GM21515 (cell line): ENCODE measurements around the gene H1-8.

ENCODE experiments used
- ATAC-seq: cut with Tn5 transposase; IDR thresholded peaks from one replicate; pipeline ENCODE4 v1.9.1; 2021; ENCODE audit not compliant: unreplicated experiment

Gene H1-8

DNA sequence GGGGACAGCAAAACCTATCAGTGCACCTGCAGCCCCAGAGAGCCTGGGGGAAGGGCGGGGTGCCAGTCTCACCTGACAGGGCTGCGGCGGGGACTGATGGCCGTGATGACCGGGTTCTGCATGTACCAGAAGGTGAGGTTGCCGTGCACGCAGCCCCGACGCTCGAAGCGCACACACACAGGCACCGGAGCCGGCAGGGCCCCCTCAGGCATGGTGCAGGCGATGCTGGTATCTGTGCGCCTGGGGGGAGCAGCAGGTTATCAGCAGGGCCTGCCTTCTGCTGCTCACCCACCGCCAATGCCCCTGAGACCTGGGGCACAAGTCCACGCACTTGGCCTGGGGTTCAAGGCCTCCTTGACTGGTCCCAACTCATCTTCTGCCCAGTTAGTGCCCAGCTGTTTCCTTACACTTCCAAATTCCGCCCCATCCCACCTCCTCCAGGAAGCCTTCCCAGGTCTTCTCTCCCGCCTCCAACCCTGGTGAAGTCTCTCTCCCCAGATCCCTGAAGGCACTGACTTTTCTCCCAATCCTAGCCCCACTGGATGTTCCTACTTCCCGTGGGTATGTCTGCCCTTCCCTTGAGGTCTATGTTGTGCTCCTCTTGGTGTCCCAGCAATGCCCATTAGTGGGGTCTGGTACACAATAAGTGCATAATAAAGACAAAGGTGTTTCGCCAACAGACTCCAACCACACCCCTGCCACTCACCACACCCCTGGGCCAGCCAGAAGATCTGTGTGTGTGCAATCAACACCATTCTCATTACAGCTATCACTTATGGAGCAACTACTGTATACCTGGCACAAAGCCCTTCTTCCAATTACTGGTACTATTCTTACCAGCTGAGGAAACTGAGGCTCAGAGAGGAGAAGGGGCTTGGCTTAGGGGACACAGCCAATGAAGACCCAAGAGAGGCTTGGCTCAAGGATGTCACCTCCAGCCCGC, 28.9 kb downstream of the H1-8 start:
- ATAC-seq = no peak

GRCh38 chr3:129572603-129573002, 29.6 kb downstream of the H1-8 start:
- no peak for ATAC-seq

DNA sequence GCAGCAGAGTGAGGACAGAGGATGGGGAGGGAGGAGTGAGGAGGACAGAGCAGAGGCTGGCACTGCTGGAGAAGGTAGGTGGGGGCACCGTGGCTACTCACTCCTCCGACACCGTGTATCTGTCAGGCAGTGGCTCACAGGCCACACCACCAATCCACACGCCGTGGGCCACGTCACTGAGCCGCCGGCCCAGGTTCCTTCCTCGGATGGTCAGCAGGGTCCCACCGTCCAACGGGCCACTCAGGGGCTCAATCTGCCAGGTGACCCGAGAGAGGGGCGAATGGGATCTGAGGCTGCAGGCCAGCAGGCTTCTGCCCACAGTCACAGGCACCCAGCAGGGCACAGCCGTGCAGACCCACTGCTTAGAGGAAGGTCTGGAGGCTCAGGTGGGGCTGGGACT, 30.5 kb downstream of the H1-8 start:
- no peak for ATAC-seq

DNA sequence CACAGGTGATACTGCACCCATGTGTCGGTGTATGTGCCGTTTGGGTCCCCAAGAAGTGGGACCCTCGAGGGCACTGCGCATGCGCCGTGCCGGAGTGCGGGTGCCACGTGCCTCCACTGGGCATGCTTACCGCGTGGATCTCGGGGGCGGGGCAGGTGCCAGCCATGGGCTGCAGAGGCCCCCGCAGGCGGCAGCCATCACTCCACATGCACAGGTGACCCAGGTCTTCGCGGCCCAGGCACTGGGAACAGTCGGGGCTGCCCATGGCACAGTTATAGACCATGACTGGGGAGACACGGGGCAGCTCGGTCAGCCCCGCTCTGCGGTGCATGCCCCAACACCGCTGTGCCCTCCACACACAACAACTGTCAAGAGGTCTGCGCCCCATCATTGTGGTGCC, 31.2 kb downstream of the H1-8 start:
- ATAC-seq = no peak

GRCh38 chr3:129575233-129575996, 32.4 kb downstream of the H1-8 start:
- no peak for ATAC-seq

DNA sequence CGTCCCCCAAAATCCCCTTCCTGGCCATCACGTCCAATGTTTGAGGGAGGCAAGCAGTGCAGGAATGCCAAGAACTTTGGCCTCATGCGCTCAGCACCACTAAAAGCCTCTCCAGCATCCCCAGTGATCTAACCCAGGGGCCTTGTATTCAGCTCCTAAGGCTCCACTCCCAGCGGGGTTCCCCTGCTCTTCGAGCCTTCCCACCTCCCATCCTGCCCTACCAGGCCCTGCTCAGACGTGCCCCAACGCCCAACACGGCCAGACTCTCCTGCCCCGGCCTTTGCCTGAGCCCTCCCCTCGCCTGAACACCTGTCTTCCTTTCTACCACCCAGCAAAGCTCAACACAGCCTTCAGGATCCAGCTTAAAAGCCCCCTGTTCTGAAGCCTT, 33.0 kb downstream of the H1-8 start:
- ATAC-seq = no peak

- no peak for ATAC-seq
These were observed 33.8 kb downstream of the H1-8 start for GRCh38 chr3:129576514-129577352.

GRCh38 chr3:129577366-129577765, 34.4 kb downstream of the H1-8 start:
- no peak for ATAC-seq

GRCh38 chr3:129577925-129578786, 35.2 kb downstream of the H1-8 start:
- ATAC-seq = peak; percentile 54

- ATAC-seq = no peak
These were observed 37.0 kb downstream of the H1-8 start for GRCh38 chr3:129579991-129580390.

- ATAC-seq = no peak
These were observed 38.6 kb downstream of the H1-8 start for GRCh38 chr3:129581623-129582022.

DNA sequence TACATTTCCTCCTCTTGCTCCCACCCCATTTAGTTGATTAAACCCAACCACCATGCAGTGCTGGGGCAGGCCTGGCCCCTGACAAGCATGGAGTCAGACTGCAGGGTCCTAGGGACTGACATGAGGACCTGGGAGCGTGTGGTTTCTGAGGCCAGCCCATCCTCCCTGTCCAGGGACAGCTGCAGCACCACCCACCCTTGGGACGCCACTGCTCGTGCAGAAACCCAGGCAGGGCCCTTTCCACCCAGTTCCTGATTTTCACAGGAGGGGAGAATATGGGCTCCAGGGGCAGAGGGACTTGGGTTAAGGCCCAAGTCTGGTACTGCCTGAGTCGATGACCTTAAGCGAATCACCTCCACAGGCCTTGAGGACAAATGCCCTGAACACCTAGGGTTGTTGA, 39.8 kb downstream of the H1-8 start:
- no peak for ATAC-seq

DNA sequence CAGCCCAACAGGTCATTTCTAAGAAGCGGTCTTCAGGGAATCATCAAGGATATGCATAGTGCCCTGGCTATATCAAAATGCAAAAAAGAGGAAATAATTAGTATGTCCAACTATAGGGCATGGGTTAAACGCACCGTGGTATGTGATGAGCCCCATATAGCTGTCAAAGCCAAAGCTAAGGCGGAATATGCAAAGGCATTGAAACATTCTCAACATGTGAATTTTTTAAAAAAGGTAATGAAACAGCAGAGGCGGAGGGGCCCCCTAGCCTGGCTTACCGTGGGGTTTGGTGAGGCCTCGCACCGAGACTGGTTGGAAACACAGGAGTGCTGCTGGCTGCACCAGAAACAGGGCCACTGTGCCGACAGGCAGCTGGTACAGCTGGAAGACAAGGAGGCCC, 40.3 kb downstream of the H1-8 start:
- no peak for ATAC-seq

DNA sequence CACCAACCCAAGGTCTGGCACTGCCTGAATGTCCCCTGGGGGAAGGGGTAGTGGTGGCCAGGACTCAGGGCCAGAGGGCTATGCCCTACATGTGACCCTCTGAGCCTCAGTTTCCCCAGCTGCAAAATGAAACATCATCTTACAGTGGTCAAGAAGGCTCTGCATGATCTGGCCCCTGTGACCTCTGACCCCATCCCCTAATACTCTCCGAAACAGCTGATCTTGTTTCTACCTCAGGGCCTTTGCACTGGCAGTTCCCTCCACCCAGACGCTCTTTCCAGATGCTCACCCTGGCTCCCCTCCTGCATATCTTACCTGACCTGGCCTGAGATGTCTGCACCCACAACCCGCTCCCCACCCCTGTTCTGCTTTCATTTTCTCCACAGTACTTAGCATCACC, 41.7 kb downstream of the H1-8 start:
- no peak for ATAC-seq

DNA sequence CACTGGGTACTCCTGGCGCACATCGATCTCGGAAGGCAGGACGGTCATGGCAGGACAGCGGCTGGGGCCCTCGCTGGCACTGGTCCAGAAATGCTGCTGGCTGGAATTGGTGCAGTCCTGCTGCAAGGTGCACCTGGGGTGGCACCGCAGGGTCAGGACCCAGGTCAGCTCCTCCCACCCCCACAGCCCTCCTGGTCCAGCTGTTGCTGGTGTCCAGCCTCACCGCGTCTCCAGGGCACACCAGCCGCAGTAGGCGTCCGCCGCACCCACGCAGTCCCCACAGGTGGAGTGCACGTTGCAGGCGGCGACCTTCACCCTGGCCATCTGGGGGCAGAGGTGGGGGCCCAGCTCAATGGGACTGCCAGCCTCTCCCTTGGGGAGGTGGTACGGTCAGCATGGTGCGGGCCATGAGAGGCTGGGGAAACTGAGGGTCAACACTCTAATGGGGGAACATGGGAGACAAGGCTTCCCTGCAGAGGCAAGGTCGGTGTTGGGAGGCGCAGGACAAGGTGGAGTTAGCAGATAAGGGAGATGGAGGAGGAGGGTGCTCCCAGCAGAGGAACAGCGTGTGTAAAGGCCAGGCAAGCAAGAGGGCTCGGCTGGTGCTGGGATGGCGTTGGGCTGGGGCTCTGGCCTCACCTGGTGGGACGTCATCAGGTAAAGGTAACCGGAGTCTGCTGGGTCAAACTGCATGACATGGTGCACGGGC, 43.1 kb downstream of the H1-8 start:
- no peak for ATAC-seq

DNA sequence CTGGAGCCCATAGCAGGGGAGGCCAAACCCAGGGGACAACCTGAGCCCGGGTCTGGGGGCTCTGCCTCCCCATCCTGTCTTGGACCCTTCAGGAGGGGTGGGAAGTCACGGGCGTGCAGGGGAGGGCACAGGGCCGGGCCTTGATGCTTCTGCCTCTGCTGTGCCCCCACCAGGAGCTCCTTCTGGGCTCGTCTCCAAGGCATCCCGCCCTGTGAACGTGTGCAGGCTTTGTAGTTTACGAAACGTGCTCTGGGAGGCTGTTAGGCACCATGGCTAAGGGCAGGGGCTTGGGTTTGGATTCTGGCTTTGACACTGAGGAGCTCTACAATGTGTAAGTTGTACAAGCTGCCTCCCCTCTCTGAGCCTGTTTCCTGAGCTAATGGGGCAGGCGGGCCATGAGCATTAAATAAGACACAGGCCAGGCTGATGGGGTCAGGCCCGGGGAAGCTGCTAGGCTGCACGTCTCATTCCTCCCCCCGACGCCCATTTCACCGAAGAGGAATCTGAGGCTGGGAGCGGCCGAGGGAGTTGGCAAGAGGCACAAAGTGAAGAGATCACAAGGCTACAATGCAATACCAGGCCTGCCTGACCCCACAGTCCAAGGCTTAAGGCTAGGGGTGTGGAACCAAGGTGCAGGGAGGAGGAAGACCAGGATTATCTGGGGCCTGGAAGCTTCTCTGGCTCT, 43.9 kb downstream of the H1-8 start:
- no peak for ATAC-seq

GRCh38 chr3:129587566-129588210, 44.7 kb downstream of the H1-8 start:
- ATAC-seq = no peak

GRCh38 chr3:129590215-129590614, 47.2 kb downstream of the H1-8 start:
- no peak for ATAC-seq

DNA sequence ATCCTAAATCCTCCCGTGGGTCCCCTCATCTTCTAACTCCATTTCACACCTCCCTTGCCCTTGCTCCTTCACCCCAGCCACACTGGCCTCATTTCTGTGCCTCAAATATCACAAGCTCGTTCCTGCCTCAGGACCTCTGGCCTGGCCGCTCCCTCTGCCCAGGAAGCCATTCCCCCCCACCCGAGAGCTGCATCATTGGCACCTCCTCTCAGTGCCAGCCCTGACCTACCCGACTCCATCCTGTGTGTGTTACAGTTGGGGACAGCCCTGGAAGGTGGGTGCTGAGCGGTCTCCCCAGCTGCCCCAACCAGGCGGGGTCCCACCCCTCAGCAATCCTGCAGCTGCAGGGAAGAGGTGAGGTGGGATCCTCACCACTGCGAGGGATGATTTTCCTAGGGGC, 49.0 kb downstream of the H1-8 start:
- ATAC-seq = no peak
